ENCODE measurements around the gene ANXA11.
"Not testable (repeated sequence)": the region's sequence is repeated elsewhere in the genome, so short reads cannot be mapped to it uniquely, and the experiment has no call there.

Gene ANXA11

DNA sequence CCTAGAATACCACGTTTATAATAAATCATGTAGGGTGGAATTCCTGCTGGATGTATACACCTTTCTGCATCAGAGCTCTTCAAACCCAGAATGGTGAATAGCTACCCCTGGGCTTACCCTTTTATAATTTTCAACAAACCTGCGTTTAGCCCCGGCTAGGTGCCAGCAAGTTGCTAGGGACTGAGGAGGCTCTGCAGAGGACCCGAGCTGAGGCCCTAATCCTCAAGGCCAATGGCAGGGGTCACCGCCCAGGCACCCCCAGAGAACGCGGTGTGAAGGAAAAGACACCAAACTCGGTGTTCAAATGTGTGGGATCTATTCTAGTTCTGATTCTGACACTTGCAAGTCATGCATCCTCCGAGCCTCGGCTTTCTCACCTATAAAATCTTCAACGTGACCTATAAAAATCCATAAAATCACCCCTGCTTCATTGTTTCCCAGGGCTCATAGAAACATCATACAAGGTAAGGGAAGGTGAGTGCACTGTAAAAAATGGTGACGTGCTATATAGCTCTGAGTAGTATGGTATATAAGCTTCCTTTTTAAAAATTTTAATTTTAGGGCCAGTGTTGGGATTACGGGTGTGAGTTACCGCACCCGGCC is 2.5 kb upstream of the ANXA11 start:
- DNase-seq = no peak

DNA sequence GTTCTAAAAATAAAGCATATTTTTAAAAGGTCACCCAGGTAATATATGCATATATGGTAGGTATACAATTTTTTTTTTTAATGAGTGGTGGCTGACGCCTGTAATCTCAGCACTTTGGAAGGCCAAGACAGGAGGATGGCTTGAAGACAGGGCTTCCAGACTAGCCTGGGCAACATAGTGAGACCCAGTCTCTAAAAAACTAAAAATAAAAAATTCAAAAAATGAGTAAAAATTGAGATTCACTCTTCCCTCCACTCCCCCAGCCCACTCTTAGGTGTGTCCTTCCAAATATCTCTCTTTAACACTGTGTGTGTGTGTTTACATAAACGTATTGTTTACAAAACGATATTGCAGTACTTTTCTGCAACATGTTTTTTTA is 929 bp upstream of the ANXA11 start:
- no peak for DNase-seq

DNA sequence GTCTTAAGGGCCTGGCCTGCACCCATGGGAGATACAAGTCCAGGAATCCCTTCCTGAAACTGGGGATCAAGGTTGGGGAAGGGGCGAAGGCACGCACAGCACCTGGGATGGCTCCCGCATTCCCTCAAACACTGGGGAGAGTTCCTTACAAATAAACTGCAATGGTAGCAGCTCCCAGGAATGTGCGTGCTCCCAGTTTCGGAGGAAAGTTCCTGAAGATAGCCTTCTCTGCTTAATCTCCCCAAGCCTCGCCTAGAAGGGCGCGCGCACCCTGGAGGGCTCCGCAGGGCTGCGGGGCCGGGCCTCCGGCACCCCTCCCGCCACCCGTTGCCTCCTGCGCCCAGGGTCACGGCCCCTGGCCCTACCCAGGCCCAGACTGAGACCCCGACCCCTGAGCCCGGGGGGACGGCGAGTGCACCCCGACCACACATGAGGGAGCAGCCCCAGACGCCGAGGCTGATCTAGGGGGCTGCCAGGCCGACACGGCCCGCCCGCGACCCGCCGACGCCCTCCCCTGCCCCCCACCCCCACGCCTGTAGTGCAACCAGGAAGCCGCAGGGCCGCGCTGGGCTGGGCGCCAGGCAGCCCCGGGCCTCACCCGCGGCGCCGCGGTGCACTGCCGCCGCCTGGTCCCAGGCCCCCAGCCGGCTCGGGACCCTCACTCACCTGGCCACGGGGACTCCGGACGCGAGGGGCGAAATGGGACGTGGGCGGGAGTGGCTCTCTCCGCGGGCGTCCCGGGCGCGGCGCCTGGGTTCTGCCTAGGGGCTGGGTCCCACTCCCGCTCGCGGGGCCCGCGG is 460 bp downstream of the ANXA11 start:
- DNase-seq = peak; percentile 29

DNA sequence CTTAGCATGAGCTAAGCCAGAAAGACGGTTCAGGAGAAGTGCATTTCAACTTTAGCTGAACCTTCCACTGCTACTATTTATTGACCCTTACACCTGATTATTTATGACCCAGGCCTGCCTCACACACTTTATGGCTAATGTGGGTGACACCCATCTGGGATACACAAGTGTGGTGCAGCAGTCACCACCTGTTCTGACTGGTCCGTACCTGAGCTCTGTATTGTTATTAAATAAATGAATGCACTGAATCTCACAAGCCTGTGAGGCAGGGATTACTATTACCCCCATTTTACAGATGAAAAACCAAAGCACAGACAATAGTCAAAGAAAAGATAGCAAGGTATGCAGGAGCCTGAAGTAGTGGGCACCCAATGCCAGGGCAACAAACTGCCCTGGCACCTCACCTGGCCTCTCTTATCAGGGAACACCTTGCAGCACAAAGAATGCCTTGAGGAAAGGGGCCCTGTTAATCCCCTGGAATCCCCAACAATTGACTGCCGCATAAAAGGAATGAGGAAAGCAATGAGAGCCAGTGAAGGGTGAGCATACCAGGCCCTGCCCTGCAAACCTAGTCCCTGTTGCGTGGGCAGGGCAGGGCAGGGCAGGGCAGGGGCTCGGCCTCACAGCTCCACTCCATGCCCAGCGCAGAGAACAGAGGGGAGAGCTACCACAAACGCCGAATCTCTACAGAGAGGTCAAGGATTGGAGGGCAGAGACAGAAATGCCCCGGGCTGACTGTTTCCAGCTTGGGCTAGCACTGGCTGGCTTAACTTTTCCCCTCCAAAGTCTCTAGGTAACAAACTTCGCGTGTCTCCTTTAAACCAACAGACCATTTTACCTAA is 1.3 kb downstream of the ANXA11 start:
- no peak for DNase-seq

DNA sequence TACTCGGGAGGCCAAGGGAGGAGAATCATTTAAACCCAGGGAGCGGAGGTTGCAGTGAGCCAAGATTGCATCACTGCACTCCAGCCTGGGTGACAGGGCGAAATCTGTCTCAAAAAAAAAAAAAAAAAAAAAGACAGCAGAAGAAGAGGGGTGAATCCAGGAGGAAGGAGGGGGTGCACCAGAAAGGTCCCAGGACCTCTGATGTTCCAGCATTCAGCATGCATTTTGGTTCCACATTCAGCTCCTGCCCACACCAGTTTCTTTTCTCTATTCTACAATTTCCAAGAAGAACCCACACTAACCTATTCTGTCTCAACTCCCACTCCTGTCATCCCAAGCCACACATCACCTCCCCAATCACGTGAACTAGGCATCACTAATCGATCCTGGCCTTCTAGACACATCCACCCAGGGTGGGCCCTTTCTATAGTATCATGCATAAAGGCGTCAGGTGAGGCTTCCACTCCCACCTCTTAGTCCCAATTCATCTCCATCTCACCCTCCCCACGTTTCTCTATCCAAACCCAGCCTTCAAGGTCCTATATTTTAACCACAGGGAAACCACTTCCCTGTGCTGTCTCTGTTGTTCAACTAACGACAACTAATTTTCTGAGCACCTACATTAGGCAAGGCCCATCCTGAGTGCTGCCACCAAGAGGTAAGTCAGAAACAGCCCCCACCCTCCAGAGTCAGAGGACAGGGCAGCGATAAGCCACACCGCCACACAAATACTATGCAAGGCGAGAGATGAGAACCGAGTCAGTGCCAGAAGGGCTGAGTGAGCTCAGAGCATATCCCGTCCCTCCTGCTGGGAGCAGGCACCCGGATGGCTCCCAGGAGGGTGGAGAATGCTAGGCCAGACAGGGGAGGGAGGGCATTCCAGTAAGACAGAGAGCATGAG is 2.2 kb downstream of the ANXA11 start:
- peak; percentile 55 for DNase-seq

DNA sequence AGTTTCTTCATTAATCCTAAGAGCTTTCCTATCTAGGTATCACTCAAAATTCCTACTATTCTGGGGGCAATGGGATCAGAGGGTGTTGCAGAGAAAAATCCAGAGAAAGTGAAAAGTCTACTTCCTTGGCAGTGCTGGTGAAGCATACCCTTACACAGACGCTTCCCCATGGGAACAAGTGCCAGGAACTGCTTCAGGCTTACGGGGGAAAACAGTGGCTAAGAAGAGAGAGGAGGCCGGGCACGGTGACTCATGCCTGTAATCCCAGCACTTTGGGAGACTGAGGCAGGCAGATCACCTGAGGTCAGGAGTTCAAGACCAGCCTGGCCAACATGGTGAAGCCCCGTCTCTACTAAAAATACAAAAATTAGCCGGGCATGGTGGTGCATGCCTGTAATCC is 2.8 kb downstream of the ANXA11 start:
- not testable (repeated sequence) for DNase-seq

DNA sequence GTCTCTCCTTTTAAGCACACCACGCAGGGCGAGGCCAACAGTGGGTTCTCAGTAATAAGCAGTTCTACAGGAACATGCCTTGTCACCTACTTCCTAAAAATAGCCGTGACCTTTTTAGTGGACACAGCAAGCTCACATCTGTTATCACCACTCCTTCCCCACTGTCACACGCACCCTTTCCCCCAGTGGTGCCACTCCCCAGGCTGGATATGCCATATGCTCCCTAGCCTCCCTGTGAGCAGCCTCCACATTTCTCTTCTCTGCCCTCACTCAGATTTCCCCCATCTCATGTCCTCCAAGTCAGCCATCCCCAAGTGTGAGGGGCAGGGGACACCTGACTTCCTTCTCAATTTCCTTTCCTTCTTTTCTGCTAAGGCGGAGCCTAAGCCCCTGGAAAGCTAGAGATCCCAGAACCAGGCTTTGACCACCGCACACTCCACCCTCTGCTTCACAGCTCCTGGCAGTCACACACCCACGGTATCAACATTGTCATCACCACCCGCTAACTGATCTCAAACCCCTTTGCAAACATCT is 3.7 kb downstream of the ANXA11 start:
- no peak for DNase-seq

DNA sequence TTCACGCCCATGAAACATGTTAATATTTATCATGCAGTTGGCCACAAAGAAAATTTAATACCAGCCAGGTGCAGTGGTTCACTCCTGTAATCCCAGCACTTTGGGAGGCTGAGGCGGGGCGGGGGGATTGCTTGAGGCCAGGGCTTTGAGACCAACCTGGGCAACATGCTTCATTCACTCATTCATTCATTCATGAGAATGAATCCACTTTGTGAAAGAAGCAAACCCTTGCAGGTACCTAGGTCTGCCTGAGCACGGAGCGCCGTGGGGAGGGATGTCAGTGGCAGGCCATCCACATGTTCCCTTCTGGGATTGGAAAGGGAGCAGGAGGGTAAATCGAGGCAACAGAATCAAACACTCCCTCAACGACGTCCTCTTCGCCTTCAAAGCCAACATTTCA is 4.7 kb downstream of the ANXA11 start:
- no peak for DNase-seq

DNA sequence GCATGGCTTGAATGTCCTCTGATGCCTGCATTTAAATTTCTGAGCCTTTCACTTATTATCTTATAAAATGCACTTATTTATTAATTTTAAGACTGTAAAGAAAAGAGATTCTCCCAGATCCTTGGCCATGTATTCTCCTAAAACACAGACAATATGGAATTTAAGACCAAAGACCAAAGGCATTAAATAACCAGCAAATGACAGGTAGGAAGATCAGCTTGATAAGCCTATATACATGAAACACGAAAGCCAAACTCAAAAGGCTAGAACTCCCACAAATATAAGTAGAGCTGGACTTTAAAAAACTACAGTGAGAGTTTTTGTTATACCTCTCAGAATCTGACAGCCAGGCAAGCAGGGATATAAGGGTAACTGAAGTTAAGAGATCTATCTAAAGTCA is 5.1 kb downstream of the ANXA11 start:
- no peak for DNase-seq

DNA sequence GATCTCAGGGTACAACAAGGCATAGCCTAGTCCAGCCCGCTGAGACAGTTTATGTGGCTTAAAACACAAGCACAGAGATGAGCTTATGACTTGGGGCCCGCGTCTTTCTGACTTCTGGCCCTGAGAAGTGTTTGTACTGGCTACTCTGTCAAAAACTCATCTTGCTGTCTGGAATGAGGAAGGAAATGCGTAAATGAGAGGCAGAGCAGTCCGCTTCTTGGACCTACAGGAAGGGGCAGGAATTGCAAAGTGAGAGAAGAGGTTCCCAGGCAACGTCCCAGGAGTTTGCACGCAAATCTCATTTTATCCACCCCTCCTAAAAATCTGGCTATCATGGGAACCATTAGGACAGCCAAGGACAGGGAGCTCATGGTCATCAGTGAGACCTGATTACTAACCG is 5.5 kb downstream of the ANXA11 start:
- no peak for DNase-seq

DNA sequence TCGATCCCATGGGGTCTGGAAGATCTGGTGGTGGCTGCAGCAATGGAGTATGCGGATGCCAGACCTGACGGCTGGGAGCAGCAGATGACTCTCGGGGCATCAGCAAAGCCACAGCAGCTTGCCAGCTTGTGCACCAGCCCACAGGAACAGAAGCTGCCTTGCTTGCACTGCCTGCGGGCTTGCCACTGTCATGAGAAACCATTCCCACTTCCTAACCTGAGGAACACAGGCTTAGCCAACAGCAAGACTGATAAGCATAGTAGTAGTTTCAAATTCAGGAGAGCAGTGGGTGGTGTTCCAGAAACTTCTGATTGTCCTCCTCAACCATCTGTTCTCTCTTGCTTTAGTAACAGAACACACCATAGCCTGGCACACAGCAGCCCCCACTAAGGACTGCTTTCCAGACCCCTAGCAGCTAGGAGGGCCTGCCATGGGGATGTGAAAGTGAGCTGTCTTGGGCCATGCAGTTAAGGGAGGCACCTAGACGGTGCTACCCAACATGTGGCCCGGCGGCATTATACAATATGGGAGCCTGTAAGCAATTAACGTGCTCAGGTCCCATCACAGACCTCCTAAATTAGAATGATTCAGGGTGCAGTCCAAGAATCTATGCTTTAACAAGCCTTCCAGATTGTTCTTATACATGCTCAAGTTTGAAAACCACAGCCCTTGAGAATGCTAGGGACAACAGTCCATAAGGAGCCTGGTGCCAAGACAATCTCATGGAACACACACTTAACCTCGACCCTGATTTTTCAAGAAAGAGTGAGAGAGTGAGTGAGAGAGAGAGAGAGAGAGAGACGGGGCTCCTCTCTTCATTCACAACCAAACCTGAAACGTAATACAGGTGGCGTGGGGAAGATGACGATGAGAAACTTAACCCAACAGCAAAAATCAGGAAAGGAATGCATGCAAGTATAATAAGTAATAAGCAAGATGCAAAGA is 7.1 kb downstream of the ANXA11 start:
- DNase-seq = no peak

DNA sequence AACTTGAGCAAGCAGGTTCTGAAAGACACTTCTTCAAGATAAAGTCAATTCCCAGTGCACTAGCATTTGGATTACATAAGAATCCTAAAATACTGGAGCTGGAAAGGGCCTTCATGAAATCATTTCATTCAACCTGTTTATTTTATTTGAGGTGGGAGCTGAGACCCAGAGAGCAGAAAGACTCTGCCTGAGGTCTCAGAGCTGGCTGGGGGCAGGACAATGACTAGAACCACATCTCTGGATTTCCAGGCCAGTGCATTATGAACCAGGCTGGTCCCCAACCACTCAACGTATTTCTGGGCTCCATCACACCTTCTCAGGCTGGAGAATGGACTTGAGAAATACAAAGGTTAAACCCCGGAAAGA is 8.4 kb downstream of the ANXA11 start:
- no peak for DNase-seq

DNA sequence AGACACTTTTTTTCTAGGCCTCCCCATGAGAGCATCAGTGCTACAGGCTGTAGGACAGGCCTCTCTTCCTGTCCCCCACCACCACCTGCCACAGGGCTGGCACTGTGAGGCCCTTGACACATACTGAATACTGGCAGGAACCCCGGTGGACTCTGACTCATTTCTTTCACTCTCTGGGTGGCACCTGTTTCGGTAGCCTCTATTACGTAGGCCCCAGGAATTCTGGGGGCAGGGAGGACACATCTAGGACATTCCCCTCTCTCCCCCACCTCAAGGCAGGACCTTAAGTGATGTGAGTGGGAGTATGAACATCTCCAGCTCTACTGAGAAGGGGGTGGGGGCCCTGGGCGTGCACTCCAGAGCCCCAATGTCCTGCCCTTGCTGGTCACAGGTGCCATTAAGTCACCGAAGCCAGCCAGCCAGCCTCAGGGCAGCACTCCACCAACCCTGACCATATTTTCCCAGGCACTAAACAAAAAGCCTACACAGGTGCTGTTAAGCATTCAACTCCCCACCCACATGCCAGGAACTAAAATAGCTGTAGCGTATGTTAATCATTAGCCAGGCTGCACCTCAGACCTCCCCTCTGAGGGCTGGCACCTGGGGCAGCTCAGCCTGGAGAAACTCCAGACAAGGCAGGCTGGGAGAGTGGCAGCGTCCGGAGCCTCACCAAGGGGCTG is 8.9 kb downstream of the ANXA11 start:
- DNase-seq = peak; percentile 58

DNA sequence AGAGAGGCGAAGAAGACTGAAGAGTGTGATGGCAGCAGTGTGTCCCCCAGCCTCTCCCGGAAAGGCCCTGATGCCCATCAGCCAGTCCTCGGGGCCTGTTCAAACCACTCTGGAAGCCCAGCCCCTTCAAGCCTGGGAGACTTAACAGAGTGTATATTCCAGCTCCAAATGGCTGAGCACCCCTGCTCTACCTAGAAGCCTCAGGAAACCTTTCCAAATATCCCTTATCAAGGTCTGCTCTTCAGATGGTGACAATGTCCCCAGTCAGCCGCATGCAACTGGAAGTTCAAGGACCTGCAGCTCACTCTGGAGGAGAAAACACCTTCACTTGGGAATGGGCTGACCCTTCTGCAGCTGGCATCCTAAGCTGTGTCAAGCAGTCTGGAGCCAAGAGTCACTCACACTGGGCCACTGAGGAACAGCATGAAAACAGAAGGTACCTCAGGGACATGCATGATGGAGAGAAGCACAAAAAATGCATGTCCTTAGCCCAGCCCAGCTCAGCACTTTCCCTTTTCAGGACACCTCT is 10.2 kb downstream of the ANXA11 start:
- no peak for DNase-seq

DNA sequence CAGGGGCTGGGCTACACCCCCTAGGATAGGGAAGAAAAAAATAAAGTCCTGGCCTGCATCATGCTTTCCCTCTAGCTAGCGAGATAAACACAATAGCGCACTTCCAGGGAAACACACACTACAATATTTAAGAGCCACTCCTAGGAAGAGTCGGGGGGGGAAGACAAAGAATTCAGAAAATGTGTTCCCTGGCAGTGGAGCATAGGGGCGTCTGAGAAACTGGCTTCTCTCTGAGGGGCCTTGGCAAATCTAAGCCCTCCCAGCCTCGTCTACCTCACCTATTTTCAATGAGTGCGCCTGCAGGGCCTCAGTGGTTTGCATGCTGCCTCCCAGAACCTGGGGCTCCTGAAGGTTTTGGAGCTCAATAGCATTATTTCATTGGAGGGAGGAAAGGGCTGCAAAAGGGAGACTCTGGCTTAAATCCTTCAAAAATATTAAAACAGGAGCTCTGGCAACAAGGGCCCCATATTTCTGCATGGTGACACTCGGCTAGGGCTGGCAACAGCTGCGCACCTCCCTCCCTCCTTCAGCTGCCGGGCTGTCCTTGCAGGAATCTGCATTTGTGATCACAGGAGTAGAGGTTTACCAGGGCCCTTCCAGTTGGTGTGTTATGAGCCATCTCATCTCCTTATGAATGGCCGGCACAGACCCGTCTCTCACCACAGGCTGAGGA is 10.8 kb downstream of the ANXA11 start:
- no peak for DNase-seq

DNA sequence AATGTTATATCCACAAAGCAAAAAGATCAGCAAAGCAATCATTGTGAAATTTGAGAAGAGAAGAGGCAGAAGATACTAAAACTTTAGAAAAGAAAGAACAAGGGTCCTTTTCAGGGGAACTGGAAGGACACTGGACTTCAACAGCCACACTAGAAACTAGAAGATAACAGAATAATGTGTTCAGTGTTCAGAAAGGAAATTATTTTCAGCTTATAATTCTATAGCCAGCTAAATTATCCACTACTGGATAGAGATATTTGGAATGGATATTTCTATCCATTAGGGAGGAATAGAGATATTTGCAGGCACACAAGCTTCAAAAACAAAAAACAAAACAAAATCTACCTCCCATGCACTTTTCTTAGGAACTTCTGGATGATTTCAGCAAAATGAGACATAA is 12.8 kb downstream of the ANXA11 start:
- DNase-seq = no peak

DNA sequence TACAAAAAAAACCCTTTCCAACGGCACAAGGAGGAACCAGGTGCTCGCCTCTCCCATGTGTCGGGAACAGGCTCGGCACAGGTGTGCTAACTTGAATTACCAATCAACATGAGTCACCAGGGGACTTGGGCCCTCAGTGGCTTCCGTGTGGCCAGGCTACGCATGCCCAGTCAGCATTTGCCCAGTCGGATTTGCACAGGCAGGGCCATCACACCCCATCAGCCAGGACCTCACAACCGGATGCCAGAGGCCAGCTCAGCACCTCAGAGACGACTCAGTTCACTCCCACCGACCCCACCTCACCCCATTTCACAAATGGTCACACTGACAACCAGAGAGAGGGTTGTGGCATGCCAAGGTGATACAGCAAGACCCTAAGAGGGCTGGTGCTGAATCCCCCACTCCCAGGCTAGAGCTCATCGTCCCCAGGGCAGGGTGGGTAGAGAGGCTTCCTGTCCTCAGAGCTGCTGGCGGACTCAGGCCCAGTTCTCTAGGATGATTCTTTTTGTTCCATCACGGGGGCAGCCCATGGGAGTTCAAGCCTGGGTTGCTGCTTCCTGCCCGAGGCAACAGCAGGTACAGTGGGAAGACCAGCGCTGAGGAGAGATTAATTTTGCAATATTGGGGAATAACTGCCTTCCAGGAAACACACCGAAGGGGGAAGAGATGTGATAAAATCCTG is 13.6 kb downstream of the ANXA11 start:
- DNase-seq = no peak

DNA sequence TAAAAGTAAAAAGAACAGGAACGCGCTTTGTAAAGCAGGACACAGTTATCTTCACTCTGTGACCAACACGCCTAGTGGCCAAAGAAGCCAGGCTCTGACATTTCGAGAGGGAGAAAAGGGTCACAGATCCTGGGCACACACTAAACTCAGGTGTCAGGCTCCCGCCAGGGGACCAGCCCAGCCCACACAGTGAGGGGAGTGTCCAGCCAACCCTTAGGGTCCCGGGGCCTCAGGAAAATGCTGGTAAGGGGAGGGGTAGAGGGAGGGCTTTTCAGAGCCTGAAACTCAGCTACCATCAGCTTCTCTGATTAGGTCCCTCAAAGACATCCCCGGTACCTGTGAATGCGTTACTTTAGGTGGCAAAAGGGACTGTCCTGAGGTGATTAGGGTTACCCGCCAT is 16.6 kb downstream of the ANXA11 start:
- DNase-seq = no peak
